NCI-H345 (cell line): ENCODE measurements around the gene WDR18.

Experiments
- DNase-seq: peaks from one replicate; lab custom pipeline; 2025; lab: John Stamatoyannopoulos, UW

The WDR18 gene

DNA sequence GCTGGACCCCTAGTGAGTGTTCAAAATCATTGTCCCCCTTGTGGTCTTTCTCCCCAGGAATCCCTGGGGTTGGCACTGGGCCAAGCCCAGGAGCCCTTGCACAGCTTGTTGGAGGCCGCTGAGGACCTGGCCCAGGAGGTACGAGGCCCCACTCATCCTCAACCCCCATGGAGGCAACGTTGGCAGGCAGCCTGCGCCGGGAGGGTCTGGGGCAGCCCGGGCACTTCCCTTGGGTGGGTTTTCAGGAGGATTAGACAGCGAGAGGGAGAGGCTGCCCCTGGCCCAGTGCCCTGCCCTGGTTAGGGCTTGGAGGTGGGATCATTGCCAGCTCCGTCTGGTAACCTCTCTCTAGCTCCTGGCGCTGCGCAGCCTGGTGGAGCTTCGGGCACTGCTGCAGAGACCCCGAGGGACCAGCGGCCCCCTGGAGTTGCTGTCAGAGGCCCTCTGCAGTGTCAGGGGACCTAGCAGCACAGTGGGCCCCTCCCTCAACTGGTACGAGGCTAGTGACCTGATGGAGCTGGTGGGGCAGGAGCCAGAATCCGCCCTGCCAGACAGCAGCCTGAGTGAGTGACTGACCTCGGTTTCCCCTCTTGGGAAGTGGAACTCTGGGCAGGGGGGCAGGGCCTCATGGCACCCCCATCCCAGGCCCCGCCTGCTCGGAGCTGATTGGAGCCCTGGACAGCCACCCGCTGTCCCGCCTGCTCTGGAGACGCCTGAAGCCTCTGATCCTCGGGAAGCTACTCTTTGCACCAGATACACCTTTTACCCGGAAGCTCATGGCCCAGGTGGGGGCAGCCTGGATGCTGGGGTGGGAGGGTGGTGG lies 58.8 kb downstream of the WDR18 start:
- peak; percentile 33 for DNase-seq
